K562 (cell line): ENCODE data around the gene WLS. TPM values are rescaled to one million over a fixed set of nuclear protein-coding genes. Genes with fewer than 3 reads are reported as not detected.

Experiments used
- ATAC-seq: fragments of 200-7000 bp; cut with Tn5 transposase; 3 replicates; pipeline ENCODE4 v1.9.1; 2020; ENCODE audit warnings: moderate library complexity
- BruUV-seq: library from RNA; stranded (reverse); fragments of 400-500 nt; replicated peaks from 2 replicates; lab custom pipeline; 2021; lab: Mats Ljungman, UMichigan
- CTCF ChIA-PET: fragments of 300-600 bp; formaldehyde crosslinking; extraction: SDS; loops from one replicate; lab custom pipeline; 2021; ENCODE audit warnings: low intra/inter-chr PET ratio; lab: Yijun Ruan, JAX
- POLR2A ChIA-PET: fragments of 300-600, 350-650 bp; sonication (Branson Sonifier 250); formaldehyde crosslinking; extraction: SDS; loops from one replicate; lab custom pipeline; 2021; ENCODE audit warnings: antibody characterized with exemption, inconsistent platforms; lab: Yijun Ruan, JAX
- DNase-seq, 4 experiments: peaks; one replicate each; pipeline versions ENCODE4 v3.0.0 to v3.0.0-alpha.2; 2011 to 2018; ENCODE audit warnings: low spot score in 3 of 4, mixed read lengths in 3 of 4; ENCODE audit errors: extremely low read depth in 1 of 4
- FAIRE-seq: peaks from 2 replicates; lab custom pipeline; 2011; peaks lifted over from hg19 to GRCh38; lab: Jason Lieb, UNC
- H2AFZ ChIP-seq: 2 replicates; pipeline ENCODE4 v1.6.0; 2011; ENCODE audit warnings: low read depth, low read length, control low read depth, inconsistent platforms
- H3K27ac ChIP-seq: fragments of 200-600 bp; 3 replicates; pipeline ENCODE4 v1.8.0; 2011; ENCODE audit warnings: low read depth, mild to moderate bottlenecking, control low read depth, inconsistent platforms, low read length, moderate library complexity, mixed read lengths; ENCODE audit errors: extremely low read depth
- H3K27me3 ChIP-seq, 2 experiments: fragments of 300-600 bp in 1 of 2; 2 replicates in 1 of 2; 3 replicates in 1 of 2; pipeline versions ENCODE4 v1.6.0 to v1.8.0; 2011; ENCODE audit warnings: inconsistent platforms in 2 of 2, low read length in 2 of 2, mild to moderate bottlenecking in 1 of 2, mixed read lengths in 1 of 2, moderate library complexity in 1 of 2; ENCODE audit not compliant: control insufficient read depth in 2 of 2, insufficient read depth in 2 of 2
- H3K36me3 ChIP-seq: fragments of 300-600 bp; 3 replicates; pipeline ENCODE4 v1.8.0; 2011; ENCODE audit warnings: mild to moderate bottlenecking, low read length, inconsistent platforms; ENCODE audit not compliant: control insufficient read depth, insufficient read depth
- H3K4me1 ChIP-seq, 2 experiments: fragments of 200-600 bp in 1 of 2; replicated peaks in 1 of 2; 2 replicates in 1 of 2; 3 replicates in 1 of 2; pipeline versions ENCODE4 v1.5.1 to v1.8.0; 2011; ENCODE audit warnings: inconsistent platforms in 2 of 2, low read length in 2 of 2, mild to moderate bottlenecking in 1 of 2, mixed read lengths in 1 of 2, moderate library complexity in 1 of 2; ENCODE audit not compliant: control insufficient read depth in 2 of 2, insufficient read depth in 2 of 2
- H3K4me2 ChIP-seq: 2 replicates; pipeline ENCODE4 v1.6.1; 2011; ENCODE audit warnings: low read length, control low read depth, inconsistent platforms, mixed read lengths; ENCODE audit not compliant: insufficient read depth
- H3K4me3 ChIP-seq: fragments of 200-600 bp; sonication (generic), shearing (Covaris generic); 2 replicates; pipeline ENCODE4 v1.5.1; 2016; ENCODE audit warnings: control low read depth, inconsistent platforms
- H3K79me2 ChIP-seq: fragments of 200-600 bp; 3 replicates; pipeline ENCODE4 v1.8.0; 2011; ENCODE audit warnings: low read length, inconsistent platforms; ENCODE audit not compliant: control insufficient read depth, insufficient read depth
- H3K9ac ChIP-seq, 2 experiments: 2 replicates each; pipeline versions ENCODE4 v1.6.0 to v1.6.1; 2011; ENCODE audit warnings: low read depth in 2 of 2, low read length in 2 of 2, control low read depth in 1 of 2, inconsistent platforms in 1 of 2, mild to moderate bottlenecking in 1 of 2, mixed read lengths in 1 of 2; ENCODE audit not compliant: insufficient read depth in 1 of 2
- H3K9me1 ChIP-seq: one replicate; pipeline ENCODE4 v1.6.0; 2011; ENCODE audit warnings: inconsistent platforms, mild to moderate bottlenecking, low read length, moderate library complexity; ENCODE audit not compliant: control insufficient read depth, insufficient read depth
- H3K9me3 ChIP-seq: replicated peaks from 2 replicates; pipeline ENCODE4 v1.5.1; 2011; ENCODE audit warnings: low read depth, low read length, inconsistent platforms; ENCODE audit not compliant: control insufficient read depth, insufficient read depth
- H4K20me1 ChIP-seq: replicated peaks from 2 replicates; pipeline ENCODE4 v1.6.1; 2011; ENCODE audit warnings: low read length, inconsistent platforms, mixed read lengths; ENCODE audit not compliant: control insufficient read depth, insufficient read depth
- C11orf30 ChIP-seq: fragments of 450-650 bp; IDR thresholded peaks from 2 replicates; pipeline ENCODE4 v1.6.1; 2016; ENCODE audit warnings: low read depth, mild to moderate bottlenecking
- FOSL1 ChIP-seq: fragments of 200-800 bp; sonication (Bioruptor generic); conservative IDR thresholded peaks from 2 replicates; pipeline ENCODE4 v1.6.1; 2016; ENCODE audit warnings: missing genetic modification characterization, missing compliant biosample characterization
- GATA2 ChIP-seq: sonication (generic); formaldehyde crosslinking; IDR thresholded peaks from 2 replicates; pipeline ENCODE4 v1.4.0; 2020; ENCODE audit warnings: mild to moderate bottlenecking, missing genetic modification reagents
- JUND ChIP-seq, 2 experiments: IDR thresholded peaks; 2 replicates in 1 of 2; 3 replicates in 1 of 2; pipeline ENCODE4 v1.6.1; 2011; ENCODE audit warnings: borderline replicate concordance in 2 of 2, low read depth in 2 of 2, low read length in 2 of 2, improper control_type of control experiment in 1 of 2, missing biosample characterization in 1 of 2, missing genetic modification characterization in 1 of 2, missing genetic modification reagents in 1 of 2
- LEF1 ChIP-seq: fragments of 450-650 bp; IDR thresholded peaks from 2 replicates; pipeline ENCODE4 v1.6.1; 2016; ENCODE audit warnings: mild to moderate bottlenecking
- MAFG ChIP-seq: fragments of 450-650 bp; conservative IDR thresholded peaks from 2 replicates; pipeline ENCODE4 v1.6.1; 2016; ENCODE audit warnings: missing genetic modification characterization, missing compliant biosample characterization
- NFE2 ChIP-seq: IDR thresholded peaks from 2 replicates; pipeline ENCODE4 v1.6.1; 2014; ENCODE audit warnings: antibody characterized with exemption, low read depth
- SMAD3 ChIP-seq: fragments of 450-650 bp; formaldehyde crosslinking; conservative IDR thresholded peaks from 2 replicates; pipeline ENCODE4 v1.4.0; 2020; ENCODE audit warnings: mild to moderate bottlenecking
- SMAD4 ChIP-seq: fragments of 250-450 bp; sonication (Bioruptor Pico); conservative IDR thresholded peaks from 2 replicates; pipeline ENCODE4 v1.8.0; 2021; ENCODE audit warnings: inconsistent platforms, mild to moderate bottlenecking, moderate library complexity
- TCF7 ChIP-seq: sonication (generic); IDR thresholded peaks from 2 replicates; pipeline ENCODE4 v1.6.1; 2016; ENCODE audit warnings: antibody characterized with exemption, borderline replicate concordance
- TCF7L2 ChIP-seq: fragments of 150-350 bp; IDR thresholded peaks from 2 replicates; pipeline ENCODE4 v1.6.1; 2016; ENCODE audit warnings: low read depth, mild to moderate bottlenecking, low read length, moderate library complexity
- TRIM24 ChIP-seq, 2 experiments: fragments of 450-650 bp; IDR thresholded peaks; 2 replicates each; pipeline ENCODE4 v1.6.1; 2016
- ZNF316 ChIP-seq: fragments of 450-650 bp; IDR thresholded peaks from 2 replicates; pipeline ENCODE4 v1.6.1; 2016
- ZNF445 ChIP-seq: fragments of 250-450 bp; sonication (Bioruptor Pico); IDR thresholded peaks from 2 replicates; pipeline ENCODE4 v1.4.0; 2020; ENCODE audit warnings: low read depth, mild to moderate bottlenecking, moderate library complexity
- WGBS: fragments of 100-300 bp; shearing (Covaris generic); methylation state at CpG from one replicate; pipeline ENCODE4 v1.1.6; 2016; ENCODE audit warnings: low coverage, mixed read lengths; ENCODE audit not compliant: insufficient coverage; ENCODE audit errors: missing lambda C conversion rate; 5-methylcytosine and 5-hydroxymethylcytosine counted together
- in situ Hi-C: fragments of 300-500 bp; cut with MboI; formaldehyde crosslinking; loops from 4 replicates; pipeline ENCODE4 v1.15.0; 2018; ENCODE audit warnings: inconsistent platforms, mixed read lengths
- intact Hi-C: fragments of 100-400 bp; cut with micrococcal nuclease; formaldehyde crosslinking; loops from 2 replicates; pipeline ENCODE4 v1.14.2; 2022
- polyA plus RNA-seq, 8 experiments: library from polyadenylated mRNA; depleted of rRNA in 4 of 8; stranded (reverse) in 5 of 8; unstranded in 3 of 8; fragments of >200 nt; fragmentation: Nextera tagmentation in 2 of 8; fragmentation: Illumina TruSeq in 1 of 8; extraction: Ambion mirVana in 2 of 8; extraction: Trizol in 1 of 8; gene quantifications; 2 replicates each; pipeline versions ENCODE4 v1.2.1 to v1.2.3, GENCODE V29; 2011 to 2014; ENCODE audit warnings: inconsistent platforms in 1 of 8, missing spikeins in 1 of 8
- total RNA-seq, 7 experiments: library from RNA; depleted of rRNA in 6 of 7; stranded (reverse); fragments of >200 nt in 6 of 7; fragmentation: Illumina TruSeq in 2 of 7; extraction: Trizol in 2 of 7; gene quantifications; 2 replicates each; pipeline versions ENCODE4 v1.2.1 to v1.2.3, GENCODE V29; 2011 to 2021; ENCODE audit warnings: low replicate concordance in 1 of 7
- TF ChIP-seq, protein P1 (sequence below), 2 experiments: fragments of 450-650 bp in 1 of 2; sonication (generic) in 1 of 2; formaldehyde crosslinking in 1 of 2; IDR thresholded peaks in 1 of 2; conservative IDR thresholded peaks in 1 of 2; 2 replicates each; pipeline versions ENCODE4 v1.6.1 to v1.8.1; 2016 to 2023; ENCODE audit warnings: mild to moderate bottlenecking in 2 of 2, moderate library complexity in 2 of 2, inconsistent platforms in 1 of 2, missing genetic modification reagents in 1 of 2

Gene WLS
- total and polyA plus RNA-seq, 9 of the 15 experiments (the other 6 are each of a cell fraction or from before 2014, with no cell fraction given): 0.47 TPM; not detected in 8

- no peak overlapping the region for H3K27ac ChIP-seq
- DNase-seq: no peak
- no peaks in the 10 kb centered on the region for H3K36me3 ChIP-seq
- H3K79me2 ChIP-seq: no peaks in the 10 kb centered on the region
- no TSS peak for BruUV-seq
- no peaks in the 10 kb centered on the region; a peak in 1 of 5 replicates for H3K4me1 ChIP-seq
- no peak overlapping the region for H3K4me2 ChIP-seq
- H3K9ac ChIP-seq: no peak overlapping the region
- WGBS: 2% methylated on average over 9 of the region's 10 CpGs
- in situ Hi-C loops (no loop called here), intact Hi-C loops (no loop called here)
- peaks cover 0 to 24% of the 10 kb centered on the region in 2 experiments; a peak in 2 of 5 replicates for H3K27me3 ChIP-seq
- no peak for FAIRE-seq
- no peaks in the 10 kb centered on the region for H3K9me1 ChIP-seq
- no peak for TF ChIP-seq ZNF445 (CRISPR knock-in tag)
- 0 out of 2 replicates have a peak, but pooled peaks have one; percentile 0 for TF ChIP-seq FOSL1 (tag)
- H2AFZ ChIP-seq: no peak overlapping the region
- no peaks in the 10 kb centered on the region for H3K9me3 ChIP-seq
- no peak for ATAC-seq
- ChIA-PET POLR2A (interaction anchor here (0.6 kb wide), 1 partner anchor 35 kb away, joined by 3 read pairs; no protein-coding TSS in a partner anchor), CTCF (no interaction called here)
- no peaks in the 10 kb centered on the region for H4K20me1 ChIP-seq
- H3K4me3 ChIP-seq: no peak overlapping the region
These were observed 103.5 kb downstream of the WLS start for GRCh38 chr1:68128820-68129219.

DNA sequence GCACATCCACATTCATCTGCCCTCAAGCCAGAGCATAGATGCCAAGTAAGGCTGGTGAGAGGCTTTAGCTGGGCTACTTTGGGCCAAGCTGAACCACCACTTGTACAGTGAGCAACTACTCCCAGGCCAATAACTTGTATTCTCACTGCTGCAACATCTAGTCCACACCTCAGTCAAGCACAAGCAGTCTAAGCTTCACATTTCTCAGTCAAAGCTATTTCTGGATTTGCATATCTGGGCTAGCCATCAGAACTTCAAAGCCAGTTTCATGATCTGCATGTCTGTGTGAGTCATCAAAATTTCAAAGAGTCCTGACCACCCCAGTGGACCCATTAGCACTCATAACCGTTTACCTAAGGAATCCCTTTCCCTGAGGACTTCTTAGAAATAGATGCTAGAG, 104.2 kb downstream of the WLS start:
- Histone ChIP-seq H3K9ac (no peak overlapping the region), H2AFZ (no peak overlapping the region), H4K20me1 (no peaks in the 10 kb centered on the region), H3K79me2 (no peaks in the 10 kb centered on the region), H3K4me2 (no peak overlapping the region), H3K36me3 (no peaks in the 10 kb centered on the region), H3K27ac (no peak overlapping the region), H3K9me3 (no peaks in the 10 kb centered on the region), H3K9me1 (no peaks in the 10 kb centered on the region), H3K4me3 (no peak overlapping the region), H3K27me3 (peaks cover 0 to 24% of the 10 kb centered on the region in 2 experiments; a peak in 2 of 5 replicates), H3K4me1 (no peaks in the 10 kb centered on the region; a peak in 1 of 5 replicates)
- 6% methylated on average over 1 of the region's 1 CpG for WGBS
- ChIA-PET POLR2A (interaction anchor here (0.6 to 0.7 kb wide), 3 partner anchors 12 to 85 kb away, joined by 3 to 5 read pairs (median 3); no protein-coding TSS in a partner anchor), CTCF (no interaction called here)
- no TSS peak for BruUV-seq
- FAIRE-seq (no peak), DNase-seq (peak in 1 of 4 experiments; percentile 7), ATAC-seq (peak; percentile 71)
- in situ Hi-C loops: no loop called here
- intact Hi-C loops: no loop called here
- TF ChIP-seq TRIM24 (IDR thresholded peaks at IDR 0.05) (no peak), MAFG (peak; percentile 55), SMAD4 (CRISPR knock-in tag) (peak; percentile 71), JUND (IDR thresholded peaks at IDR 0.05; ENCODE audit: borderline replicate concordance, low read depth, low read length) (peak; percentile 46; the same call in 1 of the 2 replicates), JUND (tag; IDR thresholded peaks at IDR 0.05; ENCODE audit: borderline replicate concordance, low read depth, low read length) (no peak), FOSL1 (tag) (0 out of 2 replicates have a peak, but pooled peaks have one; percentile 46), SMAD3 (CRISPR knock-in tag) (no peak), NFE2 (peak; percentile 59), GATA2 (CRISPR knock-in tag) (no peak), C11orf30 (peak; percentile 37), ZNF316 (peak; percentile 12; the same call in 1 of the 2 replicates), TCF7 (peak; percentile 90; the same call in 1 of the 2 replicates), LEF1 (peak; percentile 55; the same call in 1 of the 2 replicates), TCF7L2 (peak; percentile 57; the same call in 1 of the 2 replicates)
- TF ChIP-seq, protein P1, sequence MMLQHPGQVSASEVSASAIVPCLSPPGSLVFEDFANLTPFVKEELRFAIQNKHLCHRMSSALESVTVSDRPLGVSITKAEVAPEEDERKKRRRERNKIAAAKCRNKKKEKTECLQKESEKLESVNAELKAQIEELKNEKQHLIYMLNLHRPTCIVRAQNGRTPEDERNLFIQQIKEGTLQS (IDR thresholded peaks at IDR 0.05): peak; percentile 37; the same call in 1 of the 2 replicates
- TF ChIP-seq, protein P1 (CRISPR knock-in tag; conservative IDR thresholded peaks at IDR 0.05): no peak
